GM10248 (cell line): Measurements from ENCODE around the gene ATXN7L3.
"Not testable (repeated sequence)": the region's sequence is repeated elsewhere in the genome, so short reads cannot be mapped to it uniquely, and the experiment has no call there.

Experiments used
- CTCF ChIA-PET: fragments of 300-600 bp; sonication (Branson Sonifier 250); formaldehyde crosslinking; extraction: SDS; loops from one replicate; lab custom pipeline; 2021; ENCODE audit warnings: antibody characterized with exemption; lab: Yijun Ruan, JAX
- POLR2A ChIA-PET: fragments of 350-650 bp; sonication (Branson Sonifier 250); formaldehyde crosslinking; extraction: SDS; loops from one replicate; lab custom pipeline; 2020; ENCODE audit warnings: antibody characterized with exemption; lab: Yijun Ruan, JAX
- DNase-seq: peaks from one replicate; pipeline ENCODE4 v3.0.0; 2012; ENCODE audit errors: extremely low spot score
- TF ChIP-seq, protein P1 (sequence below): IDR thresholded peaks from 2 replicates; pipeline ENCODE4 v1.5.1; 2012; ENCODE audit warnings: mild to moderate bottlenecking, low read depth; ENCODE audit errors: extremely low read depth, missing control alignments, control extremely low read depth

ATXN7L3 gene

GRCh38 chr17:44159519-44160210, 40.0 kb downstream of the ATXN7L3 start:
- ChIA-PET CTCF (interaction anchor here (1.2 to 3.2 kb wide), 6 partner anchors 9 to 51 kb away, joined by 3 to 13 read pairs (median 4); partner anchors contain the start of gene HDAC5), POLR2A (no interaction called here)
- TF ChIP-seq, protein P1, sequence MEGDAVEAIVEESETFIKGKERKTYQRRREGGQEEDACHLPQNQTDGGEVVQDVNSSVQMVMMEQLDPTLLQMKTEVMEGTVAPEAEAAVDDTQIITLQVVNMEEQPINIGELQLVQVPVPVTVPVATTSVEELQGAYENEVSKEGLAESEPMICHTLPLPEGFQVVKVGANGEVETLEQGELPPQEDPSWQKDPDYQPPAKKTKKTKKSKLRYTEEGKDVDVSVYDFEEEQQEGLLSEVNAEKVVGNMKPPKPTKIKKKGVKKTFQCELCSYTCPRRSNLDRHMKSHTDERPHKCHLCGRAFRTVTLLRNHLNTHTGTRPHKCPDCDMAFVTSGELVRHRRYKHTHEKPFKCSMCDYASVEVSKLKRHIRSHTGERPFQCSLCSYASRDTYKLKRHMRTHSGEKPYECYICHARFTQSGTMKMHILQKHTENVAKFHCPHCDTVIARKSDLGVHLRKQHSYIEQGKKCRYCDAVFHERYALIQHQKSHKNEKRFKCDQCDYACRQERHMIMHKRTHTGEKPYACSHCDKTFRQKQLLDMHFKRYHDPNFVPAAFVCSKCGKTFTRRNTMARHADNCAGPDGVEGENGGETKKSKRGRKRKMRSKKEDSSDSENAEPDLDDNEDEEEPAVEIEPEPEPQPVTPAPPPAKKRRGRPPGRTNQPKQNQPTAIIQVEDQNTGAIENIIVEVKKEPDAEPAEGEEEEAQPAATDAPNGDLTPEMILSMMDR: no peak
- DNase-seq: no peak

- DNase-seq: no peak
- POLR2A ChIA-PET: no interaction called here
- TF ChIP-seq, protein P1: no peak
- CTCF ChIA-PET: interaction anchor here (1.0 to 4.1 kb wide), 4 partner anchors 9 to 54 kb away, joined by 3 to 20 read pairs (median 6); partner anchors contain the start of gene HROB
Measured at GRCh38 chr17:44155488-44155887, 44.2 kb downstream of the ATXN7L3 start.

DNA sequence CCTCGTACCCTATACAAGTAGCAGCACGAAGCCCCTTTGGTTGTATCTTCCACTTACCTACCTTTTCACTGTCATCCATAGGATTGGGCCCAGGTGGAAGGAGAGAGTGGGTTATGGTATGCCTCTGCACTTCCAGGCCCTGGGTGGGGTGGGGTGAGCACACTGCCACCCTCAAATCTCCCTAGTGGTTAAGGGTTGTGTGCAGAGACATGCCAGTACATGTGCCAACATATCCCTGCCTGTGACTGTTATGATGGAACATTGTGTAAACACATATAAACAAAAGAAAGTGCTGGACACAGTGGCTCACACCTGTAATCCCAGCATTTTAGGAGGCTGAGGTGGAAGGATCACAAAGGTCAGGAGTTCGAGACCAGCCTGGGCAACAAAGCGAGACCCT, 46.8 kb downstream of the ATXN7L3 start:
- CTCF ChIA-PET: interaction anchor here (0.9 to 1.5 kb wide), 3 partner anchors 9 to 16 kb away, joined by 3 to 4 read pairs (median 3); no protein-coding TSS in a partner anchor
- DNase-seq: no peak
- TF ChIP-seq, protein P1: no peak
- POLR2A ChIA-PET: no interaction called here

GRCh38 chr17:44149750-44150329, 49.8 kb downstream of the ATXN7L3 start:
- CTCF ChIA-PET: interaction anchor here (1.3 to 2.0 kb wide), 5 partner anchors 10 to 60 kb away, joined by 3 to 9 read pairs (median 5); no protein-coding TSS in a partner anchor
- no peak for DNase-seq
- POLR2A ChIA-PET: no interaction called here
- TF ChIP-seq, protein P1: no peak

DNA sequence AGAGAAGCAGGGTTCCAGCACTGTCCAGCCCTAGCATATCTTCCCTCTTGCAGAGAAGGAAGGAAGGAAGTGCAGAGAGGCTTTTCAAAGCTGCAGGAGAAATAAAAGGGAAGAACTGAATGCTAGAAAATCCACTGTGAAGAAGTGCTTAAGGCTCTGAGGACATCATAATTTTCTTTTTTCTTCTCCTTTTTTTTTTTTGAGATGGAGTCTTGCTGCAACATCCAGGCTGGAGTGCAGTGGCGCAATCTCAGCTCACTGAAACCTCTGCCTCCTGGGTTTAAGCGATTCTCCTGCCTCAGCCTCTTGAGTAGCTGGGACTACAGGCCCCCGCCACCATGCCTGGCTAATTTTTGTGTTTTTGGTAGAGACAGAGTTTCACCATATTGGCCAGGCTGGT, 50.6 kb downstream of the ATXN7L3 start:
- DNase-seq: not testable (repeated sequence)
- ChIA-PET POLR2A (interaction anchor here (0.8 kb wide), 1 partner anchor 22 kb away, joined by 3 read pairs; no protein-coding TSS in a partner anchor), CTCF (interaction anchor here (0.9 to 2.0 kb wide), 6 partner anchors 9 to 539 kb away, joined by 3 to 7 read pairs (median 3); partner anchors contain the start of gene HDAC5)

DNA sequence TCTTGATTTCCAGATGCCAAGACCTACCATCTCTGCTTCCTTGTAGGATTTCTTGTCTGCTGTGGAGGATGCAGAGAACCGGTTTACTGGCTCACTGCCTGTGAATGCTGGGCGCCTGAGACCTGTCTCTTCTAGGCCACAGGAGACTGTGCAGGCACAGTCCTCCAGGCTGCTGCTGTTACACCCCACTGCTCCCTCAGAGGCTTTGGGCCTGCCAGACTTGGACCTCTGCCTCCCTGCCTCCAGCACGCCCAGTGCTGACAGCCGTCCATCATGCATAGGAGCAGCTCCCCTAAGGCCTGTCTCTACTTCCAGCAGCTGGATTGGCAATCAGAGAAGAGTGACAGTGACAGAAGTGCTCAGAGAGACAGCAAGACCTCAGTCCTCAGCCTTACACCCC, 51.9 kb downstream of the ATXN7L3 start:
- TF ChIP-seq, protein P1: no peak
- no peak for DNase-seq
- ChIA-PET POLR2A (interaction anchor here (0.7 kb wide), 1 partner anchor 390 kb away, joined by 8 read pairs; no protein-coding TSS in a partner anchor), CTCF (interaction anchor here (1.2 to 2.0 kb wide), 4 partner anchors 24 to 540 kb away, joined by 3 to 7 read pairs (median 4); partner anchors contain the start of gene HDAC5)
